Pulmonary artery endothelial cell (primary cell): Measurements from ENCODE around the gene GJA10. TPM values are rescaled to one million over a fixed set of nuclear protein-coding genes. Genes with fewer than 3 reads are reported as not detected.

Source experiments
- DNase-seq: peaks from one replicate; pipeline ENCODE4 v3.0.0-alpha.2; 2011; ENCODE audit warnings: low read depth, low spot score
- total RNA-seq: library from RNA; depleted of rRNA; stranded (reverse); fragments of >200 nt; gene quantifications from 2 replicates; pipeline ENCODE4 v1.2.3, GENCODE V29; 2014

Gene GJA10
- total RNA-seq, 1 donor from 2014 or later, result not detected

DNA sequence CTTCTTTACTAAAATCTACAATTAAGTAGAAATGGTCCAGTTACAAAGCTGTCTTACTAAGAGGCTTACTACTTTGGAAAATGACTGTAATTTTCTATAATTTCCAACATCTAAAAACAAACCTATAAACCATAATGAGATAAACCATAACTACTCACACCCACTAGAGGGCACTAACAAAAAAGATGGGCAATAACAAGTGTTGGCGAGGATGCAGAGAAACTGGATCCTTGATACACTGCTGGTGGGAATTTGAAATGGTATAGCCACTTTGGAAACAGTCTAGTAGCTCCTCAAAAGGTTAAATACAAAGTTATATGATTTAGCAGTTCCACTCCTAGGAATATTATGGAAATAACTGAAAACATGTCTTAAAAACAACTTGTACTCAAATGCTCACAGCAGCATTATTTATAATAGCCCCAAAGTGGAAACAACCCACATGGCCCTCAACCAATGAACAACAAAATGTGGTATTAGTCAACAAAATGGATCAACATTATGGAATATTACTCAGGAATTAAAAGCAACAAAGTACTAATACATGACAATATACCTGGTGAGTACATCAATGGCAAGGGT lies 50.6 kb downstream of the GJA10 start:
- no peak for DNase-seq

Other genes with a start within 250 kb of the GJA10 start
- gene MDN1, start 74.7 kb upstream of the GJA10 start, total RNA-seq, result 30.5 and 50.8 TPM in 2 replicates
- gene CASP8AP2, start 64.6 kb upstream of the GJA10 start, total RNA-seq, result 12.8 and 16.3 TPM in 2 replicates